Neural progenitor cell (in vitro differentiated cells): ENCODE data around the gene LIN28B. TPM values are rescaled to one million over a fixed set of nuclear protein-coding genes. Genes with fewer than 3 reads are reported as not detected.

Experiments
- DNase-seq: peaks from one replicate; pipeline ENCODE4 v3.0.0-alpha.2; 2016; ENCODE audit warnings: low spot score
- H2AFZ ChIP-seq: fragments of 200-600 bp; sonication (generic); replicated peaks from 2 replicates; pipeline ENCODE4 v1.6.1; 2016; ENCODE audit warnings: antibody characterized with exemption
- H3F3A ChIP-seq: fragments of 200-600 bp; sonication (generic); 2 replicates; pipeline ENCODE4 v1.6.1; 2016; ENCODE audit warnings: antibody characterized with exemption, low read depth
- H3K27ac ChIP-seq: fragments of 200-600 bp; sonication (generic); 2 replicates; pipeline ENCODE4 v1.5.1; 2016; ENCODE audit warnings: mild to moderate bottlenecking
- H3K27me3 ChIP-seq: fragments of 200-600 bp; sonication (generic); 2 replicates; pipeline ENCODE4 v1.6.1; 2016; ENCODE audit warnings: mild to moderate bottlenecking, moderate library complexity
- H3K36me3 ChIP-seq: fragments of 200-600 bp; sonication (generic); 2 replicates; pipeline ENCODE4 v1.5.1; 2016
- H3K4me1 ChIP-seq: fragments of 200-600 bp; sonication (generic); 2 replicates; pipeline ENCODE4 v1.6.1; 2016; ENCODE audit warnings: mixed run types
- H3K4me2 ChIP-seq: fragments of 200-600 bp; sonication (generic); 2 replicates; pipeline ENCODE4 v1.6.1; 2016
- H3K4me3 ChIP-seq: fragments of 200-600 bp; sonication (generic); 2 replicates; pipeline ENCODE4 v1.5.1; 2016
- H3K79me2 ChIP-seq: fragments of 200-600 bp; sonication (generic); 2 replicates; pipeline ENCODE4 v1.6.1; 2016; ENCODE audit warnings: low read depth
- H3K9ac ChIP-seq: fragments of 200-600 bp; sonication (generic); 2 replicates; pipeline ENCODE4 v1.6.1; 2016
- H3K9me3 ChIP-seq: fragments of 200-600 bp; sonication (generic); 2 replicates; pipeline ENCODE4 v1.5.1; 2016; ENCODE audit warnings: low read depth
- H4K20me1 ChIP-seq: fragments of 200-600 bp; sonication (generic); 2 replicates; pipeline ENCODE4 v1.6.1; 2016; ENCODE audit warnings: low read depth
- H3K27ac Mint-ChIP-seq: 3 replicates; pipeline ENCODE4 v1.8.0; 2021; ENCODE audit warnings: mixed read lengths
- H3K27me3 Mint-ChIP-seq: 2 replicates; pipeline ENCODE4 v1.8.0; 2022; ENCODE audit warnings: low read depth, mild to moderate bottlenecking, inconsistent platforms, moderate library complexity, mixed read lengths; ENCODE audit not compliant: insufficient read depth
- H3K36me3 Mint-ChIP-seq: 3 replicates; pipeline ENCODE4 v1.8.0; 2021; ENCODE audit warnings: mixed read lengths
- H3K4me1 Mint-ChIP-seq: 3 replicates; pipeline ENCODE4 v1.8.0; 2021; ENCODE audit warnings: mixed read lengths
- H3K4me3 Mint-ChIP-seq: 3 replicates; pipeline ENCODE4 v1.8.0; 2021; ENCODE audit warnings: mild to moderate bottlenecking, moderate library complexity, mixed read lengths
- H3K9me3 Mint-ChIP-seq: 3 replicates; pipeline ENCODE4 v1.8.0; 2020; ENCODE audit warnings: mixed read lengths
- EZH2 ChIP-seq: fragments of 200-600 bp; sonication (generic); IDR thresholded peaks from 2 replicates; pipeline ENCODE4 v1.6.1; 2017; ENCODE audit warnings: antibody characterized with exemption, mild to moderate bottlenecking, moderate library complexity
- EZH2phosphoT487 ChIP-seq: fragments of 200-600 bp; sonication (generic); IDR thresholded peaks from 2 replicates; pipeline ENCODE4 v1.6.1; 2017; ENCODE audit warnings: antibody characterized with exemption
- total RNA-seq: library from RNA; depleted of rRNA; stranded (reverse); fragments of >200 nt; gene quantifications from 2 replicates; pipeline ENCODE4 v1.2.3, GENCODE V29; 2015; ENCODE audit warnings: low replicate concordance
- TF ChIP-seq, protein P1 (sequence below): fragments of 200-600 bp; sonication (generic); IDR thresholded peaks from 2 replicates; pipeline ENCODE4 v1.5.1; 2017; ENCODE audit warnings: antibody characterized with exemption, mild to moderate bottlenecking

LIN28B gene
- total RNA-seq, 1 donor from 2014 or later: 165 TPM

- peak overlapping the region; percentile 13 for H3K27ac Mint-ChIP-seq
- TF ChIP-seq, protein P1, sequence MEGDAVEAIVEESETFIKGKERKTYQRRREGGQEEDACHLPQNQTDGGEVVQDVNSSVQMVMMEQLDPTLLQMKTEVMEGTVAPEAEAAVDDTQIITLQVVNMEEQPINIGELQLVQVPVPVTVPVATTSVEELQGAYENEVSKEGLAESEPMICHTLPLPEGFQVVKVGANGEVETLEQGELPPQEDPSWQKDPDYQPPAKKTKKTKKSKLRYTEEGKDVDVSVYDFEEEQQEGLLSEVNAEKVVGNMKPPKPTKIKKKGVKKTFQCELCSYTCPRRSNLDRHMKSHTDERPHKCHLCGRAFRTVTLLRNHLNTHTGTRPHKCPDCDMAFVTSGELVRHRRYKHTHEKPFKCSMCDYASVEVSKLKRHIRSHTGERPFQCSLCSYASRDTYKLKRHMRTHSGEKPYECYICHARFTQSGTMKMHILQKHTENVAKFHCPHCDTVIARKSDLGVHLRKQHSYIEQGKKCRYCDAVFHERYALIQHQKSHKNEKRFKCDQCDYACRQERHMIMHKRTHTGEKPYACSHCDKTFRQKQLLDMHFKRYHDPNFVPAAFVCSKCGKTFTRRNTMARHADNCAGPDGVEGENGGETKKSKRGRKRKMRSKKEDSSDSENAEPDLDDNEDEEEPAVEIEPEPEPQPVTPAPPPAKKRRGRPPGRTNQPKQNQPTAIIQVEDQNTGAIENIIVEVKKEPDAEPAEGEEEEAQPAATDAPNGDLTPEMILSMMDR: no peak
- no peak for TF ChIP-seq EZH2
- TF ChIP-seq EZH2phosphoT487: no peak
- peaks cover 28% of the 10 kb centered on the region for H3K4me1 Mint-ChIP-seq
- H3K27ac ChIP-seq: peak overlapping the region; percentile 91
- H3K27me3 Mint-ChIP-seq: no peaks in the 10 kb centered on the region
- peaks cover 28% of the 10 kb centered on the region for H3K36me3 Mint-ChIP-seq
- no peaks in the 10 kb centered on the region for H3K9me3 Mint-ChIP-seq
- H3K9ac ChIP-seq: no peak overlapping the region
- H2AFZ ChIP-seq: no peak overlapping the region
- H3K4me3 ChIP-seq: no peak overlapping the region
- H3K4me3 Mint-ChIP-seq: no peak overlapping the region
- peaks cover 94% of the 10 kb centered on the region for H3K79me2 ChIP-seq
- H3F3A ChIP-seq: peaks cover 31% of the 10 kb centered on the region
- H3K9me3 ChIP-seq: no peaks in the 10 kb centered on the region
- H3K4me1 ChIP-seq: peaks cover 33% of the 10 kb centered on the region
- H3K4me2 ChIP-seq: peak overlapping the region; percentile 15
- H3K27me3 ChIP-seq: no peaks in the 10 kb centered on the region
- peaks cover 11% of the 10 kb centered on the region for H3K36me3 ChIP-seq
- peak; percentile 8 for DNase-seq
- peaks cover 28% of the 10 kb centered on the region for H4K20me1 ChIP-seq
Observed at GRCh38 chr6:105022416-105022815, 65.5 kb downstream of the LIN28B start.

DNA sequence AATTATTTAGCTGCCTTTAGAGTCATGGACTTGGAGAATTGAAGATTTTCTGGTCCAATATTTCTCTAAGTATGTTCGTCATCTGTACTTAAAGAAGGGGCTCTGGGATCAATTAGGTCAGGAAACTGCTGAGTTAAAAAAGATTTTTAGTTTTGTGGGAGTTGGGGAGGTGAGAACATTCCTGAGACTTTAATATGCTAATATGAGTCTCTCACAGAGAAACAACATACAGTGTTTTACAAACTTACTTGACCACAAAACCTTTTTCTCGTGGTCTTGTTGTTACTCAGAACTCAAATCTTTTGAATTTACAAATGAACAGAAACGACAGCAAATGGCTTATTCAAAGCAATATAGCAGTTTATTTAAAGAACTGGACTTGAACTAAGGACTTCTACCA is 67.9 kb downstream of the LIN28B start:
- Histone ChIP-seq H3K79me2 (peaks cover 94% of the 10 kb centered on the region), H3K4me1 (peaks cover 33% of the 10 kb centered on the region), H3K4me2 (no peak overlapping the region), H3K27me3 (no peaks in the 10 kb centered on the region), H3K9me3 (no peaks in the 10 kb centered on the region), H3K27ac (peak overlapping the region; percentile 71), H3F3A (peaks cover 32% of the 10 kb centered on the region), H4K20me1 (peaks cover 17% of the 10 kb centered on the region), H2AFZ (no peak overlapping the region), H3K4me3 (no peak overlapping the region), H3K9ac (no peak overlapping the region), H3K36me3 (peaks cover 11% of the 10 kb centered on the region)
- TF ChIP-seq, protein P1: no peak
- TF ChIP-seq EZH2phosphoT487 (no peak), EZH2 (no peak)
- no peaks in the 10 kb centered on the region for H3K27me3 Mint-ChIP-seq
- H3K4me1 Mint-ChIP-seq: peaks cover 28% of the 10 kb centered on the region
- H3K27ac Mint-ChIP-seq: peak overlapping the region; percentile 70
- no peaks in the 10 kb centered on the region for H3K9me3 Mint-ChIP-seq
- H3K36me3 Mint-ChIP-seq: peaks cover 16% of the 10 kb centered on the region
- DNase-seq: no peak
- H3K4me3 Mint-ChIP-seq: no peak overlapping the region

- Histone ChIP-seq H3K9me3 (no peaks in the 10 kb centered on the region), H3K27me3 (no peaks in the 10 kb centered on the region), H3K4me1 (peaks cover 35% of the 10 kb centered on the region), H3K79me2 (peaks cover 98% of the 10 kb centered on the region), H3K27ac (peak overlapping the region; percentile 63), H3F3A (peaks cover 10% of the 10 kb centered on the region), H3K4me3 (no peak overlapping the region), H3K9ac (no peak overlapping the region), H4K20me1 (peaks cover 11% of the 10 kb centered on the region), H3K36me3 (peaks cover 20% of the 10 kb centered on the region), H3K4me2 (no peak overlapping the region), H2AFZ (no peak overlapping the region)
- no peak for DNase-seq
- TF ChIP-seq EZH2phosphoT487 (no peak), EZH2 (no peak)
- TF ChIP-seq, protein P1: no peak
- Mint-ChIP-seq H3K27me3 (no peaks in the 10 kb centered on the region), H3K36me3 (peaks cover 23% of the 10 kb centered on the region), H3K27ac (no peak overlapping the region), H3K4me1 (peaks cover 14% of the 10 kb centered on the region), H3K4me3 (no peak overlapping the region), H3K9me3 (no peaks in the 10 kb centered on the region)
Observed at GRCh38 chr6:105028898-105029297, 72.0 kb downstream of the LIN28B start.
